GM13976 (cell line): Measurements from ENCODE around the gene TRMT10C.
"Not testable (repeated sequence)": the region's sequence is repeated elsewhere in the genome, so short reads cannot be mapped to it uniquely, and the experiment has no call there.

ENCODE experiments used
- DNase-seq: peaks from one replicate; pipeline ENCODE4 v3.0.0; 2012; ENCODE audit warnings: low spot score
- CTCF ChIP-seq: IDR thresholded peaks from 2 replicates; pipeline ENCODE4 v1.5.1; 2012; ENCODE audit warnings: borderline replicate concordance, mild to moderate bottlenecking; ENCODE audit not compliant: insufficient read depth; ENCODE audit errors: extremely low read depth, missing control alignments, control extremely low read depth
- in situ Hi-C: fragments of 300-500 bp; cut with MboI; formaldehyde crosslinking; loops from one replicate; pipeline ENCODE4 v1.12.0; 2022; ENCODE audit warnings: low sequenced_read_pairs, mixed read lengths, inconsistent platforms; ENCODE audit not compliant: unreplicated experiment

The TRMT10C gene

GRCh38 chr3:101603184-101603583 lies 41.5 kb downstream of the TRMT10C start:
- in situ Hi-C loops = no loop called here
- no peak for TF ChIP-seq CTCF
- no peak for DNase-seq

- DNase-seq, in situ Hi-C loops: not testable (repeated sequence)
These were observed 43.7 kb downstream of the TRMT10C start for GRCh38 chr3:101605398-101605797.

GRCh38 chr3:101611023-101611422 lies 49.4 kb downstream of the TRMT10C start:
- in situ Hi-C loops = no loop called here
- no peak for TF ChIP-seq CTCF
- peak; percentile 26 for DNase-seq

- in situ Hi-C loops, DNase-seq: not testable (repeated sequence)
These were observed 51.3 kb downstream of the TRMT10C start for GRCh38 chr3:101613014-101613413.

- DNase-seq = no peak
- in situ Hi-C loops = no loop called here
These were observed 53.9 kb downstream of the TRMT10C start for GRCh38 chr3:101615525-101615924.

More at GRCh38 chr3:101615525-101615924, 53.9 kb downstream of the TRMT10C start:
- no peak for TF ChIP-seq CTCF
